Spleen (tissue), 11 donors: ENCODE measurements around the gene KLLN. TPM values are rescaled to one million over a fixed set of nuclear protein-coding genes. Genes with fewer than 3 reads are reported as not detected.

Source experiments
- DNase-seq: peaks from one replicate; pipeline ENCODE4 v3.0.0-alpha.2; 2020
- H3K27ac ChIP-seq, 8 donors: fragments of 200-600 bp; sonication (generic) in 7 of 8; 1 replicate in 4 of 8; 2 replicates in 4 of 8; pipeline versions ENCODE4 v1.5.0 to v1.8.0; 2016 to 2021; ENCODE audit warnings: inconsistent platforms in 4 of 8, mild to moderate bottlenecking in 4 of 8, moderate library complexity in 1 of 8
- H3K27me3 ChIP-seq, 7 donors: fragments of 200-600 bp; sonication (generic) in 6 of 7; replicated peaks in 1 of 7; 1 replicate in 4 of 7; 2 replicates in 3 of 7; pipeline versions ENCODE4 v1.5.0 to v1.8.0; 2016 to 2021; ENCODE audit warnings: inconsistent platforms in 3 of 7, mild to moderate bottlenecking in 1 of 7
- H3K36me3 ChIP-seq, 6 donors: fragments of 200-600 bp; sonication (generic) in 5 of 6; 1 replicate in 4 of 6; 2 replicates in 2 of 6; pipeline versions ENCODE4 v1.5.0 to v1.8.0; 2016 to 2021; ENCODE audit warnings: inconsistent platforms in 2 of 6
- H3K4me1 ChIP-seq, 6 donors: fragments of 200-600 bp; sonication (generic) in 5 of 6; 1 replicate in 3 of 6; 2 replicates in 3 of 6; pipeline versions ENCODE4 v1.5.0 to v1.8.0; 2016 to 2021; ENCODE audit warnings: inconsistent platforms in 3 of 6
- H3K4me3 ChIP-seq, 8 donors: fragments of 200-600 bp; sonication (generic) in 7 of 8; 1 replicate in 4 of 8; 2 replicates in 4 of 8; pipeline versions ENCODE4 v1.5.0 to v1.8.0; 2016 to 2021; ENCODE audit warnings: inconsistent platforms in 4 of 8, mild to moderate bottlenecking in 4 of 8, moderate library complexity in 2 of 8
- H3K9me3 ChIP-seq, 8 donors: fragments of 200-600 bp; sonication (generic) in 7 of 8; 1 replicate in 4 of 8; 2 replicates in 4 of 8; pipeline versions ENCODE4 v1.5.0 to v1.8.0; 2016 to 2021; ENCODE audit warnings: inconsistent platforms in 4 of 8
- POLR2A ChIP-seq, 3 donors: fragments of 450-650 bp; IDR thresholded peaks; one replicate each; pipeline ENCODE4 v1.5.1; 2017; ENCODE audit warnings: antibody characterized with exemption in 3 of 3, mild to moderate bottlenecking in 1 of 3
- POLR2AphosphoS5 ChIP-seq, 3 donors: sonication (generic); formaldehyde crosslinking; IDR thresholded peaks; one replicate each; pipeline ENCODE4 v1.5.1; 2017; ENCODE audit warnings: antibody characterized with exemption in 3 of 3
- WGBS, 5 donors: extraction: QIAGEN DNeasy Blood & Tissue Kit in 3 of 5; methylation state at CpG; one replicate each; pipeline versions ENCODE4 v1.1.5 to v1.1.7; 2013 to 2018; 5-methylcytosine and 5-hydroxymethylcytosine counted together
- intact Hi-C: fragments of 100-400 bp; cut with DNase I; formaldehyde crosslinking; loops from one replicate; pipeline ENCODE4 v1.15.0; 2023; ENCODE audit warnings: low total_unique reads
- polyA plus RNA-seq, 3 donors: library from polyadenylated mRNA; stranded (reverse); fragments of 200-250 nt; gene quantifications; one replicate each; pipeline ENCODE4 v1.2.1, GENCODE V29; 2013
- total RNA-seq, 7 donors: library from RNA; depleted of rRNA in 3 of 7; stranded (reverse); fragments of >200 nt in 3 of 7; fragmentation: NEBNext Ultra II Directional in 4 of 7; extraction: Animal tissue kit (Norgen Biotek cat#: 25700) in 4 of 7; gene quantifications; one replicate each; pipeline versions ENCODE4 v1.1.0 to v1.2.1, GENCODE V29; 2016 to 2021
- TF ChIP-seq, protein P1 (sequence below), 11 experiments: fragments of 200-600 bp in 7 of 11; fragments of 450-650 bp in 4 of 11; sonication (generic) in 4 of 11; IDR thresholded peaks in 8 of 11; conservative IDR thresholded peaks in 3 of 11; 1 replicate in 7 of 11; 2 replicates in 4 of 11; pipeline versions ENCODE4 v1.4.0 to v1.8.0; 2016 to 2021; ENCODE audit warnings: antibody characterized with exemption in 11 of 11, inconsistent platforms in 4 of 11, mild to moderate bottlenecking in 1 of 11
- donor health status: healthy with polysubstance abuse.
- donor health status: DM: no; HTN: no; CAD: no; lungs with moderate emphysema.
- donor health status: DM: no; HTN: no; CAD: no.
- donor health status: Bipolar disorder and iron deficiency.
- donor health status: healthy.
- donor health status: DM: no; HTN: no; CAD: no.
- donor health status: DM: yes; HTN: yes; CAD: no.

KLLN gene
- total and polyA plus RNA-seq, 10 donors: 0.52 to 2.2 (median 0.99) TPM

DNA sequence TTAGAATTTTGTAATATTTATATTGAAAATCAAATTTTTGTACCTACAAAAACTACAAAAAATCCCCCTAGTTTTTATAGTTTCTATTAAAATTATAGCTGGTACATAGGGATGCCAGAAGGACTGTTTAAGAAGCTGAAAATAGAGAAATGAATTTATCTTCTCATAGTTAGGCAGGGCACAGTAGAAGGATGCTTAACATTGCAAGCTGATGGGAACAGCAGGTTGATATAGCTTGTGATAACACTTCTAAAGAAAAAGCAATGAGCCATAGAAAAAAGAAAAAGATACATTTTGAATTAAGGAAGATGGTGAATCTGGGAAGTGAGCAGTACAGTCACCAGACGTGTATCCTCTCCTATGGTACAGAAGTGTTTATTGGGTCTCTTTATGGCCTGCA, 32.1 kb upstream of the KLLN start:
- Histone ChIP-seq H3K27ac (peak overlapping the region in 1 of 8 donors; percentile 1), H3K4me1 (peaks cover 0 to 84% (median 45%) of the 10 kb centered on the region in 6 donors), H3K4me3 (no peak overlapping the region), H3K9me3 (peaks cover 0 to 19% (median 10%) of the 10 kb centered on the region in 8 donors), H3K27me3 (no peaks in the 10 kb centered on the region), H3K36me3 (peaks cover 0 to 72% (median 6%) of the 10 kb centered on the region in 6 donors)
- no peak for DNase-seq
- TF ChIP-seq, protein P1, sequence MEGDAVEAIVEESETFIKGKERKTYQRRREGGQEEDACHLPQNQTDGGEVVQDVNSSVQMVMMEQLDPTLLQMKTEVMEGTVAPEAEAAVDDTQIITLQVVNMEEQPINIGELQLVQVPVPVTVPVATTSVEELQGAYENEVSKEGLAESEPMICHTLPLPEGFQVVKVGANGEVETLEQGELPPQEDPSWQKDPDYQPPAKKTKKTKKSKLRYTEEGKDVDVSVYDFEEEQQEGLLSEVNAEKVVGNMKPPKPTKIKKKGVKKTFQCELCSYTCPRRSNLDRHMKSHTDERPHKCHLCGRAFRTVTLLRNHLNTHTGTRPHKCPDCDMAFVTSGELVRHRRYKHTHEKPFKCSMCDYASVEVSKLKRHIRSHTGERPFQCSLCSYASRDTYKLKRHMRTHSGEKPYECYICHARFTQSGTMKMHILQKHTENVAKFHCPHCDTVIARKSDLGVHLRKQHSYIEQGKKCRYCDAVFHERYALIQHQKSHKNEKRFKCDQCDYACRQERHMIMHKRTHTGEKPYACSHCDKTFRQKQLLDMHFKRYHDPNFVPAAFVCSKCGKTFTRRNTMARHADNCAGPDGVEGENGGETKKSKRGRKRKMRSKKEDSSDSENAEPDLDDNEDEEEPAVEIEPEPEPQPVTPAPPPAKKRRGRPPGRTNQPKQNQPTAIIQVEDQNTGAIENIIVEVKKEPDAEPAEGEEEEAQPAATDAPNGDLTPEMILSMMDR (IDR thresholded peaks at IDR 0.05 in 8 of 11, conservative IDR thresholded peaks at IDR 0.05 in 3 of 11): no peak
- no peak for TF ChIP-seq POLR2AphosphoS5 (IDR thresholded peaks at IDR 0.05)
- TF ChIP-seq POLR2A (IDR thresholded peaks at IDR 0.05): no peak
- 57 to 78% (median 71%) methylated on average over 1 of the region's 1 CpG for WGBS, 5 donors
- intact Hi-C loops: no loop called here

DNA sequence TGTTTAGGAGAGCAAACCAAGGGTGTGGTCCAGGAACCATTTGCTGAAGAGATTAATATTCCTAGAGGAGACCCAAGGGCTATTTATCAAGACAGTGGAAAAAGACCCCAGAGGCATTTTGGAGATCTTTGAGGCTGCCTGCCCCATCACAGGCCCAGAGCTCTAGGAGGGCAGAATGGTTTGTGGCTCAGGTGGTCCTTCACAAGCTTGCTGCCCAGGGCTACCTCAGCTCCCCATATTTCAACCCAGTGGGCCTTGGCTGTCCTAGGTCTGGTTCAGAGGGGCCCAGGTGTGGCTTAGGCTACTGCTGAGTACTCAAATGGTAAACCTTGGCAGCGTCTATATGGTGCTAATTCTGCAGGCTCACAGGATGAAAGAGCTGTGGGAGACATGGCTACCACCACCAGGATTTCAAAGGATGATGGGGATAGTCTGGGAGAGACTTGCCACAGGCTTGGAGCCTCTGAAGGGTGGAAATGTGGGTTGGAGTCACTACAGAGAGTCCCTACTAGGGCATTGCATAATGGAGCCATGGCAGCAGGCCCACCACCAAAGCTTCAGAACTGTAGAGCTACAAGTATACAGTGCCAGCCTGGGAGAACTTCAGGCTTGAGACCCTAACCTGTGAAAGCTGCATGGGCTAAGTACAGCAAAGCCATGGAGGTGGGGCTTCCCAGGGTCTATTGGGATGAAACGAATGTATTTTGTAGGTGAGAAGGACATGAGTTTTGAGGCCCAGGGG, 24.4 kb upstream of the KLLN start:
- Histone ChIP-seq H3K4me1 (peaks cover 0 to 86% (median 35%) of the 10 kb centered on the region in 6 donors), H3K9me3 (peaks cover 0 to 14% (median 9%) of the 10 kb centered on the region in 8 donors), H3K27me3 (no peaks in the 10 kb centered on the region), H3K27ac (no peak overlapping the region), H3K4me3 (no peak overlapping the region), H3K36me3 (peaks cover 0 to 75% (median 8%) of the 10 kb centered on the region in 6 donors)
- DNase-seq: no peak
- intact Hi-C loops: no loop called here
- TF ChIP-seq POLR2A (IDR thresholded peaks at IDR 0.05) (no peak), POLR2AphosphoS5 (IDR thresholded peaks at IDR 0.05) (peak in 2 of 3 donors; percentile 7 to 29)
- TF ChIP-seq, protein P1 (IDR thresholded peaks at IDR 0.05 in 8 of 11, conservative IDR thresholded peaks at IDR 0.05 in 3 of 11): no peak
- WGBS, 5 donors: 88 to 100% (median 93%) methylated on average over 1 to 2 of the region's 2 CpGs

DNA sequence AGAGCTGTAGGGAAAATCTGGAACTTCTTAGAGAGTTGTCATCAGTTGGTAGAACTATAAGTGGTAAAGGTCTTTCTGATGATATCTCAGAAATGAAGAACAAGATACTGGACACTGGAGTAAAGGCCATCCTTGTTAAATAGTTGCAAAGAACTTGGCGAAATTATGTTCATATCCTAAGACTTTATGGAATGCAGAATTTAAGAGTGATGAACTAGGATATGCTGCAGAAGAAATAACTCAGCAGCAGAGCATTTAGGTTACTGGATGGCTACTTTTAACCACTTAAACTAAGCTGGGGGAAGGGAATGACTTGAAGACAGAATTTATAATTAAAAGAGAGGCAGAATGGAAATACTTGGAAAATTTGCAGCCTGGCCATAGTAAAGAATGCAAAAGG, 23.8 kb upstream of the KLLN start:
- H3K9me3 ChIP-seq: peaks cover 0 to 14% (median 9%) of the 10 kb centered on the region in 8 donors
- peaks cover 0 to 86% (median 35%) of the 10 kb centered on the region in 6 donors for H3K4me1 ChIP-seq

DNA sequence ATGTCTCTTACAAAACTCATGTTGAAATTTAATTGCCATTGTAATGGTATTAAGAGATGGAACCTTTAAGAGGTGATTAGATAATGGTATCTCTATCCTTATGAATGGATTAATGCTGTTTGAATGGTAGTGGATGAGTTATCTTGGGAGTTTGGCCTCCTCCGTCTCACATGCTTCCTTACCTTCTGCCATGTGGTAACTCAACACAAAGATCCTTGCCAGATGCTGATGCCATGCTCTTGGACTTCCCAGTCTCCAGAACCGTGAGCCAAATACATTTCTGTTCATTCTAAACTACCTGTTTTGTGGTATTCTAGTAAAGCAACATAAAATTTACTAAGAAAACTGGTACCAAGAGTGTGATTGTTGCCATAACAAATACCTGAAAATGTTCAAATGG, 23.3 kb upstream of the KLLN start:
- Histone ChIP-seq H3K9me3 (peaks cover 0 to 14% (median 9%) of the 10 kb centered on the region in 8 donors), H3K36me3 (peaks cover 0 to 74% (median 8%) of the 10 kb centered on the region in 6 donors), H3K27ac (no peak overlapping the region), H3K4me3 (no peak overlapping the region), H3K4me1 (peaks cover 0 to 86% (median 37%) of the 10 kb centered on the region in 6 donors), H3K27me3 (no peaks in the 10 kb centered on the region)
- TF ChIP-seq, protein P1 (IDR thresholded peaks at IDR 0.05 in 8 of 11, conservative IDR thresholded peaks at IDR 0.05 in 3 of 11): no peak
- 93 to 100% (median 98%) methylated on average over 2 of the region's 2 CpGs for WGBS, 5 donors
- DNase-seq: no peak
- intact Hi-C loops: no loop called here

More for the DNA sequence above, 23.8 kb upstream of the KLLN start:
- DNase-seq: no peak
- Histone ChIP-seq H3K27me3 (no peaks in the 10 kb centered on the region), H3K36me3 (peaks cover 0 to 73% (median 8%) of the 10 kb centered on the region in 6 donors), H3K27ac (no peak overlapping the region), H3K4me3 (no peak overlapping the region)
- intact Hi-C loops: no loop called here
- TF ChIP-seq POLR2A (IDR thresholded peaks at IDR 0.05) (no peak), POLR2AphosphoS5 (IDR thresholded peaks at IDR 0.05) (no peak)
- TF ChIP-seq, protein P1 (IDR thresholded peaks at IDR 0.05 in 8 of 11, conservative IDR thresholded peaks at IDR 0.05 in 3 of 11): no peak
- WGBS, 5 donors: 86 to 95% (median 89%) methylated on average over 1 of the region's 1 CpG
